Measurements from ENCODE around the gene ACAP3. TPM values are rescaled to one million over a fixed set of nuclear protein-coding genes. Genes with fewer than 3 reads are reported as not detected.

The ACAP3 gene
- total RNA-seq, 2 donors from 2014 or later, result 63.5 to 66.2 TPM

GRCh38 chr1:1281533-1282321, 26.0 kb downstream of the ACAP3 start:
- no peak for ATAC-seq
- Mint-ChIP-seq H3K4me1 (no peaks in the 10 kb centered on the region), H3K27ac (no peak overlapping the region), H3K27me3 (no peaks in the 10 kb centered on the region), H3K4me3 (no peak overlapping the region), H3K36me3 (ENCODE audit: low read depth) (no peaks in the 10 kb centered on the region)
- DNase-seq, result no peak
- no peaks in the 10 kb centered on the region for H3K9me3 ChIP-seq (ENCODE audit: control insufficient read depth, low read length, poor library complexity, severe bottlenecking)

- Mint-ChIP-seq H3K4me3 (no peak overlapping the region), H3K36me3 (ENCODE audit: low read depth) (no peaks in the 10 kb centered on the region), H3K4me1 (no peaks in the 10 kb centered on the region), H3K27me3 (no peaks in the 10 kb centered on the region), H3K27ac (no peak overlapping the region)
- H3K9me3 ChIP-seq (ENCODE audit: control insufficient read depth, low read length, poor library complexity, severe bottlenecking), result no peaks in the 10 kb centered on the region
- DNase-seq, result no peak
- no peak for ATAC-seq
Observed at GRCh38 chr1:1280782-1281481, 26.8 kb downstream of the ACAP3 start.

- no peaks in the 10 kb centered on the region for H3K9me3 ChIP-seq (ENCODE audit: control insufficient read depth, low read length, poor library complexity, severe bottlenecking)
- DNase-seq (no peak), ATAC-seq (no peak)
- Mint-ChIP-seq H3K36me3 (ENCODE audit: low read depth) (no peaks in the 10 kb centered on the region), H3K4me3 (no peak overlapping the region), H3K27ac (no peak overlapping the region), H3K27me3 (no peaks in the 10 kb centered on the region), H3K4me1 (peaks cover 5% of the 10 kb centered on the region)
Observed at GRCh38 chr1:1279028-1279427, 28.7 kb downstream of the ACAP3 start.

GRCh38 chr1:1278620-1279019, 29.1 kb downstream of the ACAP3 start:
- no peak overlapping the region for H3K4me3 Mint-ChIP-seq
- no peak overlapping the region for H3K27ac Mint-ChIP-seq
- H3K4me1 Mint-ChIP-seq, result peaks cover 5% of the 10 kb centered on the region
- H3K27me3 Mint-ChIP-seq, result no peaks in the 10 kb centered on the region
- no peaks in the 10 kb centered on the region for H3K9me3 ChIP-seq (ENCODE audit: control insufficient read depth, low read length, poor library complexity, severe bottlenecking)
- ATAC-seq (no peak), DNase-seq (no peak)
- no peaks in the 10 kb centered on the region for H3K36me3 Mint-ChIP-seq (ENCODE audit: low read depth)

GRCh38 chr1:1275836-1276235, 31.9 kb downstream of the ACAP3 start:
- no peak for ATAC-seq
- Mint-ChIP-seq H3K4me1 (peaks cover 19% of the 10 kb centered on the region), H3K4me3 (peak overlapping the region; percentile 55), H3K27ac (no peak overlapping the region), H3K27me3 (no peaks in the 10 kb centered on the region), H3K36me3 (ENCODE audit: low read depth) (no peaks in the 10 kb centered on the region)
- no peak for DNase-seq
- H3K9me3 ChIP-seq (ENCODE audit: control insufficient read depth, low read length, poor library complexity, severe bottlenecking), result no peaks in the 10 kb centered on the region

- DNase-seq (no peak), ATAC-seq (no peak)
- Mint-ChIP-seq H3K4me3 (peak overlapping the region; percentile 76), H3K27me3 (no peaks in the 10 kb centered on the region), H3K4me1 (peaks cover 27% of the 10 kb centered on the region), H3K27ac (no peak overlapping the region), H3K36me3 (ENCODE audit: low read depth) (peaks cover 2% of the 10 kb centered on the region)
- no peaks in the 10 kb centered on the region for H3K9me3 ChIP-seq (ENCODE audit: control insufficient read depth, low read length, poor library complexity, severe bottlenecking)
Observed at GRCh38 chr1:1274931-1275431, 32.7 kb downstream of the ACAP3 start.

GRCh38 chr1:1274299-1274930, 33.3 kb downstream of the ACAP3 start:
- peak overlapping the region; percentile 76 for H3K4me3 Mint-ChIP-seq
- H3K27ac Mint-ChIP-seq, result no peak overlapping the region
- H3K36me3 Mint-ChIP-seq (ENCODE audit: low read depth), result peaks cover 2% of the 10 kb centered on the region
- H3K4me1 Mint-ChIP-seq, result peaks cover 30% of the 10 kb centered on the region
- ATAC-seq (no peak), DNase-seq (no peak)
- no peaks in the 10 kb centered on the region for H3K27me3 Mint-ChIP-seq
- no peaks in the 10 kb centered on the region for H3K9me3 ChIP-seq (ENCODE audit: control insufficient read depth, low read length, poor library complexity, severe bottlenecking)

- peaks cover 2% of the 10 kb centered on the region for H3K36me3 Mint-ChIP-seq (ENCODE audit: low read depth)
- peaks cover 33% of the 10 kb centered on the region for H3K4me1 Mint-ChIP-seq
- DNase-seq (peak; percentile 86 to 92 (median 91)), ATAC-seq (peak; percentile 98)
- H3K27me3 Mint-ChIP-seq, result no peaks in the 10 kb centered on the region
- peak within 1 kb of the TSS; percentile 88 for H3K27ac Mint-ChIP-seq
- peak within 1 kb of the TSS; percentile 87 for H3K4me3 Mint-ChIP-seq
- no peaks in the 10 kb centered on the region for H3K9me3 ChIP-seq (ENCODE audit: control insufficient read depth, low read length, poor library complexity, severe bottlenecking)
Observed at GRCh38 chr1:1273512-1274298, 34.0 kb downstream of the ACAP3 start, which contains the start of gene UBE2J2. Gene UBE2J2 (minus strand): TSS chr1:1273854. CDS start chr1:1267992, 5,862 bp downstream.

GRCh38 chr1:1273209-1273511, 34.6 kb downstream of the ACAP3 start:
- Mint-ChIP-seq H3K36me3 (ENCODE audit: low read depth) (peaks cover 2% of the 10 kb centered on the region), H3K27me3 (no peaks in the 10 kb centered on the region), H3K4me3 (peak overlapping the region; percentile 87), H3K4me1 (peaks cover 33% of the 10 kb centered on the region), H3K27ac (peak overlapping the region; percentile 88)
- no peaks in the 10 kb centered on the region for H3K9me3 ChIP-seq (ENCODE audit: control insufficient read depth, low read length, poor library complexity, severe bottlenecking)
- DNase-seq, result no peak
- ATAC-seq, result no peak

GRCh38 chr1:1272341-1273208, 35.2 kb downstream of the ACAP3 start:
- Mint-ChIP-seq H3K4me1 (peaks cover 35% of the 10 kb centered on the region), H3K27ac (peak overlapping the region; percentile 88), H3K27me3 (no peaks in the 10 kb centered on the region), H3K4me3 (peak overlapping the region; percentile 87), H3K36me3 (ENCODE audit: low read depth) (peaks cover 2% of the 10 kb centered on the region)
- no peaks in the 10 kb centered on the region for H3K9me3 ChIP-seq (ENCODE audit: control insufficient read depth, low read length, poor library complexity, severe bottlenecking)
- DNase-seq (no peak), ATAC-seq (no peak)

GRCh38 chr1:1270813-1271212, 36.9 kb downstream of the ACAP3 start:
- Mint-ChIP-seq H3K4me1 (peaks cover 38% of the 10 kb centered on the region), H3K36me3 (ENCODE audit: low read depth) (peaks cover 2% of the 10 kb centered on the region), H3K4me3 (peak overlapping the region; percentile 66), H3K27ac (peak overlapping the region; percentile 88), H3K27me3 (no peaks in the 10 kb centered on the region)
- ATAC-seq (no peak), DNase-seq (no peak)
- no peaks in the 10 kb centered on the region for H3K9me3 ChIP-seq (ENCODE audit: control insufficient read depth, low read length, poor library complexity, severe bottlenecking)

- H3K4me1 Mint-ChIP-seq, result peaks cover 33% of the 10 kb centered on the region
- DNase-seq (no peak), ATAC-seq (no peak)
- peaks cover 2% of the 10 kb centered on the region for H3K36me3 Mint-ChIP-seq (ENCODE audit: low read depth)
- H3K27ac Mint-ChIP-seq, result no peak overlapping the region
- H3K4me3 Mint-ChIP-seq, result no peak overlapping the region
- H3K9me3 ChIP-seq (ENCODE audit: control insufficient read depth, low read length, poor library complexity, severe bottlenecking), result no peaks in the 10 kb centered on the region
- H3K27me3 Mint-ChIP-seq, result no peaks in the 10 kb centered on the region
Observed at GRCh38 chr1:1268284-1268682, 39.4 kb downstream of the ACAP3 start.

Measured in T-helper 17 cell (primary cell).